ENCODE results near the gene CPN1.

- TF ChIP-seq, protein P1, sequence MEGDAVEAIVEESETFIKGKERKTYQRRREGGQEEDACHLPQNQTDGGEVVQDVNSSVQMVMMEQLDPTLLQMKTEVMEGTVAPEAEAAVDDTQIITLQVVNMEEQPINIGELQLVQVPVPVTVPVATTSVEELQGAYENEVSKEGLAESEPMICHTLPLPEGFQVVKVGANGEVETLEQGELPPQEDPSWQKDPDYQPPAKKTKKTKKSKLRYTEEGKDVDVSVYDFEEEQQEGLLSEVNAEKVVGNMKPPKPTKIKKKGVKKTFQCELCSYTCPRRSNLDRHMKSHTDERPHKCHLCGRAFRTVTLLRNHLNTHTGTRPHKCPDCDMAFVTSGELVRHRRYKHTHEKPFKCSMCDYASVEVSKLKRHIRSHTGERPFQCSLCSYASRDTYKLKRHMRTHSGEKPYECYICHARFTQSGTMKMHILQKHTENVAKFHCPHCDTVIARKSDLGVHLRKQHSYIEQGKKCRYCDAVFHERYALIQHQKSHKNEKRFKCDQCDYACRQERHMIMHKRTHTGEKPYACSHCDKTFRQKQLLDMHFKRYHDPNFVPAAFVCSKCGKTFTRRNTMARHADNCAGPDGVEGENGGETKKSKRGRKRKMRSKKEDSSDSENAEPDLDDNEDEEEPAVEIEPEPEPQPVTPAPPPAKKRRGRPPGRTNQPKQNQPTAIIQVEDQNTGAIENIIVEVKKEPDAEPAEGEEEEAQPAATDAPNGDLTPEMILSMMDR (optimal IDR thresholded peaks at IDR 0.05 in 1 of 3, IDR thresholded peaks at IDR 0.05 in 1 of 3, conservative IDR thresholded peaks at IDR 0.05 in 1 of 3; ENCODE audit: extremely low read depth in 1 of 3, insufficient read depth in 2 of 3, low read length in 3 of 3): no peak
- no peak for TF ChIP-seq EZH2 (IDR thresholded peaks at IDR 0.05; ENCODE audit: low read length)
These were observed 47.8 kb upstream of the CPN1 start for GRCh38 chr10:100129424-100129823.

All from keratinocyte (primary cell).